Stimulated activated CD8-positive, alpha-beta memory T cell treated with anti-CD3 and anti-CD28 coated beads, Interleukin-15, amount 100 ng/mL, for 1 hour (primary cell): ENCODE data around the gene MAP3K14.

Experiments used
- DNase-seq: peaks from one replicate; pipeline ENCODE4 v3.0.0-alpha.2; 2020; ENCODE audit warnings: low read depth

MAP3K14 gene

GRCh38 chr17:45223539-45224528 is 93.0 kb downstream of the MAP3K14 start:
- DNase-seq = no peak

GRCh38 chr17:45222996-45223538 is 93.8 kb downstream of the MAP3K14 start:
- no peak for DNase-seq

GRCh38 chr17:45222289-45222995 is 94.4 kb downstream of the MAP3K14 start:
- DNase-seq = no peak

- DNase-seq = no peak
These were observed 94.9 kb downstream of the MAP3K14 start for GRCh38 chr17:45222014-45222288.

GRCh38 chr17:45221081-45222013 is 95.5 kb downstream of the MAP3K14 start, which contains the start of gene FMNL1:
FMNL1 (plus strand) TSS chr17:45221885; CDS start chr17:45222125, 240 bp downstream.
- no peak for DNase-seq

GRCh38 chr17:45220079-45220478 is 96.7 kb downstream of the MAP3K14 start:
- DNase-seq = no peak

GRCh38 chr17:45218895-45219661 is 97.7 kb downstream of the MAP3K14 start:
- peak; percentile 92 for DNase-seq
